GM23338 (cell line): ENCODE results near the gene SIRT1. TPM values are rescaled to one million over a fixed set of nuclear protein-coding genes. Genes with fewer than 3 reads are reported as not detected.

Source experiments
- ATAC-seq: fragments of 200-7000 bp; cut with Tn5 transposase; 3 replicates; pipeline ENCODE4 v1.9.1; 2020
- DNase-seq: peaks from one replicate; pipeline ENCODE4 v3.0.0-alpha.2; 2015; ENCODE audit warnings: low spot score
- H2AFZ ChIP-seq: fragments of 200-600 bp; sonication (generic); 2 replicates; pipeline ENCODE4 v1.8.0; 2016; ENCODE audit warnings: antibody characterized with exemption, mild to moderate bottlenecking, moderate library complexity
- H3F3A ChIP-seq: fragments of 200-600 bp; sonication (generic); replicated peaks from 2 replicates; pipeline ENCODE4 v1.8.0; 2017; ENCODE audit warnings: antibody characterized with exemption, mixed run types, low read depth
- H3K27ac ChIP-seq: fragments of 200-600 bp; sonication (generic); 2 replicates; pipeline ENCODE4 v1.6.1; 2016; ENCODE audit warnings: low read depth
- H3K27me3 ChIP-seq: fragments of 200-600 bp; sonication (generic); 2 replicates; pipeline ENCODE4 v1.8.0; 2016; ENCODE audit warnings: mild to moderate bottlenecking, mixed run types, moderate library complexity; ENCODE audit not compliant: insufficient read depth
- H3K36me3 ChIP-seq: fragments of 200-600 bp; sonication (generic); 2 replicates; pipeline ENCODE4 v1.8.0; 2016; ENCODE audit warnings: mild to moderate bottlenecking; ENCODE audit not compliant: insufficient read depth
- H3K4me1 ChIP-seq: fragments of 200-600 bp; sonication (generic); 2 replicates; pipeline ENCODE4 v1.8.0; 2016; ENCODE audit warnings: mild to moderate bottlenecking, moderate library complexity; ENCODE audit not compliant: insufficient read depth
- H3K4me2 ChIP-seq: fragments of 200-600 bp; sonication (generic); 2 replicates; pipeline ENCODE4 v1.7.1; 2017; ENCODE audit warnings: mixed run types
- H3K4me3 ChIP-seq: fragments of 200-600 bp; sonication (generic); 2 replicates; pipeline ENCODE4 v1.6.1; 2016; ENCODE audit warnings: mixed run types
- H3K79me2 ChIP-seq: fragments of 200-600 bp; sonication (generic); replicated peaks from 2 replicates; pipeline ENCODE4 v1.8.0; 2017; ENCODE audit warnings: mild to moderate bottlenecking; ENCODE audit not compliant: insufficient read depth
- H3K9me2 ChIP-seq: fragments of 200-600 bp; sonication (generic); 2 replicates; pipeline ENCODE4 v1.8.0; 2017; ENCODE audit not compliant: insufficient read depth
- H4K20me1 ChIP-seq: fragments of 200-600 bp; sonication (generic); replicated peaks from 2 replicates; pipeline ENCODE4 v1.8.0; 2017; ENCODE audit warnings: mild to moderate bottlenecking; ENCODE audit not compliant: insufficient read depth
- H3K27ac Mint-ChIP-seq: 2 replicates; pipeline ENCODE4 v1.8.0; 2020; ENCODE audit warnings: inconsistent platforms, mild to moderate bottlenecking, moderate library complexity, mixed read lengths
- H3K27me3 Mint-ChIP-seq: 3 replicates; pipeline ENCODE4 v1.8.0; 2022; ENCODE audit warnings: low read depth, mild to moderate bottlenecking, moderate library complexity, mixed read lengths, inconsistent platforms; ENCODE audit not compliant: insufficient read depth, poor library complexity
- H3K36me3 Mint-ChIP-seq: 3 replicates; pipeline ENCODE4 v1.8.0; 2021; ENCODE audit warnings: low read depth, mild to moderate bottlenecking, inconsistent platforms, moderate library complexity, mixed read lengths
- H3K4me1 Mint-ChIP-seq: 3 replicates; pipeline ENCODE4 v1.8.0; 2020; ENCODE audit warnings: mild to moderate bottlenecking, inconsistent platforms, mixed read lengths
- H3K4me3 Mint-ChIP-seq: 3 replicates; pipeline ENCODE4 v1.8.0; 2021; ENCODE audit warnings: moderate library complexity, mild to moderate bottlenecking, inconsistent platforms, mixed read lengths
- H3K9me3 Mint-ChIP-seq: 3 replicates; pipeline ENCODE4 v1.8.0; 2020; ENCODE audit warnings: moderate library complexity, mild to moderate bottlenecking, inconsistent platforms, mixed read lengths
- CREB1 ChIP-seq: fragments of 250-450 bp; sonication (Bioruptor Pico); IDR thresholded peaks from 2 replicates; pipeline ENCODE4 v1.5.0; 2020; ENCODE audit warnings: low read depth, mild to moderate bottlenecking, moderate library complexity
- ETS1 ChIP-seq: IDR thresholded peaks from 2 replicates; pipeline ENCODE4 v1.6.1; 2016; ENCODE audit warnings: antibody characterized with exemption
- EZH2 ChIP-seq: fragments of 200-600 bp; sonication (generic); IDR thresholded peaks from one replicate; pipeline ENCODE4 v1.8.0; 2017; ENCODE audit warnings: antibody characterized with exemption, mild to moderate bottlenecking, low read depth; ENCODE audit not compliant: unreplicated experiment
- JUNB ChIP-seq: IDR thresholded peaks from one replicate; pipeline ENCODE4 v1.6.1; 2016; ENCODE audit warnings: antibody characterized with exemption; ENCODE audit not compliant: unreplicated experiment
- POLR2AphosphoS5 ChIP-seq: IDR thresholded peaks from 2 replicates; pipeline ENCODE4 v1.6.1; 2016; ENCODE audit warnings: antibody characterized with exemption, low read depth
- REST ChIP-seq: IDR thresholded peaks from one replicate; pipeline ENCODE4 v1.6.1; 2018; ENCODE audit warnings: antibody characterized with exemption; ENCODE audit not compliant: unreplicated experiment
- STAT1 ChIP-seq: IDR thresholded peaks from one replicate; pipeline ENCODE4 v1.6.1; 2016; ENCODE audit warnings: antibody characterized with exemption; ENCODE audit not compliant: unreplicated experiment
- ZNF114 ChIP-seq: fragments of 250-450 bp; sonication (Bioruptor Pico); IDR thresholded peaks from 2 replicates; pipeline ENCODE4 v1.5.0; 2020; ENCODE audit warnings: mild to moderate bottlenecking, moderate library complexity
- ZNF331 ChIP-seq: fragments of 250-450 bp; sonication (Bioruptor Pico); IDR thresholded peaks from 2 replicates; pipeline ENCODE4 v1.5.0; 2020; ENCODE audit warnings: low read depth, mild to moderate bottlenecking, moderate library complexity
- ZNF462 ChIP-seq: fragments of 250-450 bp; sonication (Bioruptor Pico); IDR thresholded peaks from 2 replicates; pipeline ENCODE4 v1.5.0; 2020; ENCODE audit warnings: mild to moderate bottlenecking, moderate library complexity
- polyA plus RNA-seq: library from polyadenylated mRNA; unstranded; fragments of >200 nt; fragmentation: Nextera tagmentation; extraction: Ambion mirVana; gene quantifications from 2 replicates; pipeline ENCODE4 v1.2.1, GENCODE V29; 2016
- total RNA-seq: library from RNA; depleted of rRNA; stranded (reverse); fragments of >200 nt; shearing (Covaris generic); gene quantifications from 2 replicates; pipeline ENCODE4 v1.2.3, GENCODE V29; 2014

SIRT1 gene
- total and polyA plus RNA-seq, 2 experiments from 2014 or later = 35.9 to 61.6 TPM

- TF ChIP-seq ZNF462 (CRISPR knock-in tag) (no peak), POLR2AphosphoS5 (no peak)
These were observed 36.6 kb downstream of the SIRT1 start (continued) for GRCh38 chr10:67921065-67921464.

GRCh38 chr10:67923551-67923950 is 39.1 kb downstream of the SIRT1 start:
- ATAC-seq = no peak
- Histone ChIP-seq H3K4me1 (no peaks in the 10 kb centered on the region), H3K4me3 (no peak overlapping the region), H3K4me2 (no peak overlapping the region), H4K20me1 (no peaks in the 10 kb centered on the region; the same call in 1 of the 2 replicates), H3K9me2 (no peaks in the 10 kb centered on the region), H3F3A (no peaks in the 10 kb centered on the region; the same call in 1 of the 2 replicates), H2AFZ (no peak overlapping the region), H3K79me2 (no peaks in the 10 kb centered on the region), H3K27ac (no peak overlapping the region), H3K27me3 (no peaks in the 10 kb centered on the region), H3K36me3 (no peaks in the 10 kb centered on the region)
- no peak for TF ChIP-seq POLR2AphosphoS5
- TF ChIP-seq ZNF114 (CRISPR knock-in tag) = no peak
- TF ChIP-seq JUNB = no peak
- DNase-seq = no peak
- no peak overlapping the region for H3K27ac Mint-ChIP-seq
- H3K27me3 Mint-ChIP-seq = no peaks in the 10 kb centered on the region
- no peak overlapping the region for H3K4me3 Mint-ChIP-seq
- peaks cover 10% of the 10 kb centered on the region for H3K36me3 Mint-ChIP-seq
- no peaks in the 10 kb centered on the region for H3K4me1 Mint-ChIP-seq
- no peaks in the 10 kb centered on the region for H3K9me3 Mint-ChIP-seq

GRCh38 chr10:67924136-67924535 is 39.7 kb downstream of the SIRT1 start:
- H3K4me1 Mint-ChIP-seq = no peaks in the 10 kb centered on the region
- H3F3A ChIP-seq = no peaks in the 10 kb centered on the region; the same call in 1 of the 2 replicates
- H3K9me3 Mint-ChIP-seq = no peaks in the 10 kb centered on the region
- H2AFZ ChIP-seq = no peak overlapping the region
- H3K4me2 ChIP-seq = no peak overlapping the region
- no peaks in the 10 kb centered on the region for H3K36me3 ChIP-seq
- H3K4me3 ChIP-seq = no peak overlapping the region
- H3K27me3 Mint-ChIP-seq = no peaks in the 10 kb centered on the region
- H3K4me1 ChIP-seq = no peaks in the 10 kb centered on the region
- DNase-seq (no peak), ATAC-seq (no peak)
- H3K27ac Mint-ChIP-seq = no peak overlapping the region
- H3K36me3 Mint-ChIP-seq = peaks cover 7% of the 10 kb centered on the region
- no peak overlapping the region for H3K27ac ChIP-seq
- no peak overlapping the region for H3K4me3 Mint-ChIP-seq
- H3K79me2 ChIP-seq = no peaks in the 10 kb centered on the region
- H3K27me3 ChIP-seq = no peaks in the 10 kb centered on the region
- H4K20me1 ChIP-seq = no peaks in the 10 kb centered on the region; the same call in 1 of the 2 replicates
- no peaks in the 10 kb centered on the region for H3K9me2 ChIP-seq
- no peak for TF ChIP-seq STAT1
- TF ChIP-seq ZNF114 (CRISPR knock-in tag) = no peak
- TF ChIP-seq EZH2 = no peak
- TF ChIP-seq CREB1 = no peak
- TF ChIP-seq ETS1 = no peak
- TF ChIP-seq ZNF331 (CRISPR knock-in tag) = no peak
- no peak for TF ChIP-seq REST
